ENCODE measurements around the gene CBR4.
"Not testable (repeated sequence)": the region's sequence is repeated elsewhere in the genome, so short reads cannot be mapped to it uniquely, and the experiment has no call there.

The CBR4 gene

GRCh38 chr4:168994958-168995357 is 15.1 kb downstream of the CBR4 start:
- Histone ChIP-seq H4K20me1 (ENCODE audit: insufficient read depth, low read length, poor library complexity, severe bottlenecking) (peaks cover 14% of the 10 kb centered on the region), H3K4me2 (ENCODE audit: low read depth, low read length, poor library complexity, severe bottlenecking) (no peak overlapping the region), H3K9me2 (replicated peaks; ENCODE audit: low read depth, low read length) (no peaks in the 10 kb centered on the region), H3K36me3 (ENCODE audit: insufficient read depth, low read length) (peaks cover 20% of the 10 kb centered on the region), H3K4me1 (ENCODE audit: insufficient read depth, low read length, poor library complexity, severe bottlenecking) (peaks cover 22% of the 10 kb centered on the region), H3K4me3 (ENCODE audit: low read length, poor library complexity, severe bottlenecking) (no peak overlapping the region), H2AFZ (ENCODE audit: low read length) (no peak overlapping the region), H3K27me3 (ENCODE audit: insufficient read depth, low read length, poor library complexity, severe bottlenecking) (no peaks in the 10 kb centered on the region), H3K9me3 (ENCODE audit: insufficient read depth, low read depth, low read length) (no peaks in the 10 kb centered on the region), H3F3A (ENCODE audit: low read depth) (no peaks in the 10 kb centered on the region), H3K79me2 (ENCODE audit: insufficient read depth, low read length) (peaks cover 4% of the 10 kb centered on the region; the same call in 1 of the 2 replicates), H3K9ac (ENCODE audit: low read depth, low read length, poor library complexity, severe bottlenecking) (no peak overlapping the region)
- TF ChIP-seq CTCF (conservative IDR thresholded peaks at IDR 0.05; ENCODE audit: low read length) (no peak), EZH2phosphoT487 (IDR thresholded peaks at IDR 0.05; ENCODE audit: borderline replicate concordance) (no peak)

- H3K9me3 ChIP-seq (ENCODE audit: insufficient read depth, low read depth, low read length): no peaks in the 10 kb centered on the region
- peaks cover 18% of the 10 kb centered on the region for H3K4me1 ChIP-seq (ENCODE audit: insufficient read depth, low read length, poor library complexity, severe bottlenecking)
- H3K4me2 ChIP-seq (ENCODE audit: low read depth, low read length, poor library complexity, severe bottlenecking): peak overlapping the region; percentile 11
- H3K9me2 ChIP-seq (replicated peaks; ENCODE audit: low read depth, low read length): no peaks in the 10 kb centered on the region
- H2AFZ ChIP-seq (ENCODE audit: low read length): no peak overlapping the region
- peaks cover 11% of the 10 kb centered on the region for H4K20me1 ChIP-seq (ENCODE audit: insufficient read depth, low read length, poor library complexity, severe bottlenecking)
- TF ChIP-seq EZH2phosphoT487 (IDR thresholded peaks at IDR 0.05; ENCODE audit: borderline replicate concordance): no peak
- TF ChIP-seq CTCF (conservative IDR thresholded peaks at IDR 0.05; ENCODE audit: low read length): no peak
- no peaks in the 10 kb centered on the region for H3F3A ChIP-seq (ENCODE audit: low read depth)
- H3K27me3 ChIP-seq (ENCODE audit: insufficient read depth, low read length, poor library complexity, severe bottlenecking): no peaks in the 10 kb centered on the region
- H3K79me2 ChIP-seq (ENCODE audit: insufficient read depth, low read length): no peaks in the 10 kb centered on the region
- peaks cover 27% of the 10 kb centered on the region for H3K36me3 ChIP-seq (ENCODE audit: insufficient read depth, low read length)
- no peak overlapping the region for H3K9ac ChIP-seq (ENCODE audit: low read depth, low read length, poor library complexity, severe bottlenecking)
- H3K4me3 ChIP-seq (ENCODE audit: low read length, poor library complexity, severe bottlenecking): no peak overlapping the region
Measured at GRCh38 chr4:168993714-168994510, 16.1 kb downstream of the CBR4 start.

- not testable (repeated sequence) for H3K79me2 ChIP-seq (ENCODE audit: insufficient read depth, low read length); H3K9me2 ChIP-seq (replicated peaks; ENCODE audit: low read depth, low read length); H3K27me3 ChIP-seq (ENCODE audit: insufficient read depth, low read length, poor library complexity, severe bottlenecking); H3K4me3 ChIP-seq (ENCODE audit: low read length, poor library complexity, severe bottlenecking); H3F3A ChIP-seq (ENCODE audit: low read depth); H2AFZ ChIP-seq (ENCODE audit: low read length); H4K20me1 ChIP-seq (ENCODE audit: insufficient read depth, low read length, poor library complexity, severe bottlenecking); H3K9me3 ChIP-seq (ENCODE audit: insufficient read depth, low read depth, low read length); H3K9ac ChIP-seq (ENCODE audit: low read depth, low read length, poor library complexity, severe bottlenecking)
- peaks cover 14% of the 10 kb centered on the region for H3K4me1 ChIP-seq (ENCODE audit: insufficient read depth, low read length, poor library complexity, severe bottlenecking)
- peaks cover 25% of the 10 kb centered on the region for H3K36me3 ChIP-seq (ENCODE audit: insufficient read depth, low read length)
- peak overlapping the region; percentile 11 for H3K4me2 ChIP-seq (ENCODE audit: low read depth, low read length, poor library complexity, severe bottlenecking)
Measured at GRCh38 chr4:168992952-168993482, 17.0 kb downstream of the CBR4 start.

Measured in Loucy (cell line).